Measurements from ENCODE around the gene ITPR2.

GRCh38 chr12:26689281-26689841 lies 143.6 kb downstream of the ITPR2 start:
- no peak for TF ChIP-seq CTCF (conservative IDR thresholded peaks at IDR 0.05; ENCODE audit: low read length)
- no peak for TF ChIP-seq EZH2phosphoT487 (IDR thresholded peaks at IDR 0.05; ENCODE audit: borderline replicate concordance)

All from Loucy (cell line).